Thoracic aorta (tissue), 2 donors: ENCODE results near the gene ECSCR. TPM values are rescaled to one million over a fixed set of nuclear protein-coding genes. Genes with fewer than 3 reads are reported as not detected.
"Not testable (repeated sequence)": the region's sequence is repeated elsewhere in the genome, so short reads cannot be mapped to it uniquely, and the experiment has no call there.

ENCODE experiments used
- ATAC-seq: fragments of 150-250 bp; one replicate; pipeline ENCODE4 v1.8.0; 2017; ENCODE audit warnings: low read depth; ENCODE audit not compliant: insufficient number of reproducible peaks, low FRiP score
- DNase-seq: peaks from one replicate; pipeline ENCODE4 v3.0.0-alpha.2; 2020; ENCODE audit warnings: low spot score
- H3K27ac ChIP-seq, 2 donors: fragments of 200-600 bp; sonication (generic); 1 replicate in 1 of 2; 2 replicates in 1 of 2; pipeline ENCODE4 v1.5.1; 2016; ENCODE audit warnings: mild to moderate bottlenecking in 2 of 2, moderate library complexity in 2 of 2
- H3K27me3 ChIP-seq: fragments of 200-600 bp; sonication (generic); replicated peaks from 2 replicates; pipeline ENCODE4 v1.6.0; 2016; ENCODE audit warnings: mild to moderate bottlenecking; ENCODE audit not compliant: insufficient read depth
- H3K36me3 ChIP-seq: fragments of 200-600 bp; sonication (generic); one replicate; pipeline ENCODE4 v1.5.1; 2016
- H3K4me1 ChIP-seq, 2 donors: fragments of 200-600 bp; sonication (generic); 1 replicate in 1 of 2; 2 replicates in 1 of 2; pipeline versions ENCODE4 v1.5.1 to v1.6.0; 2016; ENCODE audit warnings: low read depth in 2 of 2, mild to moderate bottlenecking in 1 of 2; ENCODE audit not compliant: control insufficient read depth in 1 of 2
- H3K4me3 ChIP-seq: fragments of 200-600 bp; sonication (generic); 2 replicates; pipeline ENCODE4 v1.5.1; 2016; ENCODE audit warnings: mild to moderate bottlenecking
- H3K9me3 ChIP-seq: fragments of 200-600 bp; sonication (generic); 2 replicates; pipeline ENCODE4 v1.5.1; 2016
- total RNA-seq, 2 donors: library from RNA; depleted of rRNA; stranded (reverse); fragments of >200 nt; gene quantifications; one replicate each; pipeline versions ENCODE4 v1.1.0 to v1.2.3, GENCODE V29; 2016
- TF ChIP-seq, protein P1 (sequence below): fragments of 200-600 bp; sonication (generic); IDR thresholded peaks from one replicate; pipeline ENCODE4 v1.5.1; 2019; ENCODE audit warnings: antibody characterized with exemption

ECSCR gene
- total RNA-seq, 2 donors from 2014 or later, result 27.1 to 35.6 TPM

- TF ChIP-seq, protein P1, sequence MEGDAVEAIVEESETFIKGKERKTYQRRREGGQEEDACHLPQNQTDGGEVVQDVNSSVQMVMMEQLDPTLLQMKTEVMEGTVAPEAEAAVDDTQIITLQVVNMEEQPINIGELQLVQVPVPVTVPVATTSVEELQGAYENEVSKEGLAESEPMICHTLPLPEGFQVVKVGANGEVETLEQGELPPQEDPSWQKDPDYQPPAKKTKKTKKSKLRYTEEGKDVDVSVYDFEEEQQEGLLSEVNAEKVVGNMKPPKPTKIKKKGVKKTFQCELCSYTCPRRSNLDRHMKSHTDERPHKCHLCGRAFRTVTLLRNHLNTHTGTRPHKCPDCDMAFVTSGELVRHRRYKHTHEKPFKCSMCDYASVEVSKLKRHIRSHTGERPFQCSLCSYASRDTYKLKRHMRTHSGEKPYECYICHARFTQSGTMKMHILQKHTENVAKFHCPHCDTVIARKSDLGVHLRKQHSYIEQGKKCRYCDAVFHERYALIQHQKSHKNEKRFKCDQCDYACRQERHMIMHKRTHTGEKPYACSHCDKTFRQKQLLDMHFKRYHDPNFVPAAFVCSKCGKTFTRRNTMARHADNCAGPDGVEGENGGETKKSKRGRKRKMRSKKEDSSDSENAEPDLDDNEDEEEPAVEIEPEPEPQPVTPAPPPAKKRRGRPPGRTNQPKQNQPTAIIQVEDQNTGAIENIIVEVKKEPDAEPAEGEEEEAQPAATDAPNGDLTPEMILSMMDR, result no peak
- peaks cover 14% of the 10 kb centered on the region for H3K36me3 ChIP-seq
- peak; percentile 85 for ATAC-seq
- peak within 1 kb of the TSS; percentile 94 to 100 for H3K27ac ChIP-seq
- peak within 1 kb of the TSS; percentile 87 for H3K4me3 ChIP-seq
- H3K27me3 ChIP-seq, result no peaks in the 10 kb centered on the region
- peak; percentile 64 for DNase-seq
- H3K4me1 ChIP-seq, result peaks cover 24 to 46% of the 10 kb centered on the region in 2 donors
- H3K9me3 ChIP-seq, result no peaks in the 10 kb centered on the region
Measured at GRCh38 chr5:139482050-139482889, 19.7 kb upstream of the ECSCR start, which contains the start of gene STING1. STING1 (minus strand) TSS chr5:139482758; CDS start chr5:139481704, 1,054 bp downstream.

- ATAC-seq, result no peak
- peak overlapping the region; percentile 87 for H3K4me3 ChIP-seq
- peak overlapping the region; percentile 94 to 100 for H3K27ac ChIP-seq
- DNase-seq, result no peak
- no peaks in the 10 kb centered on the region for H3K9me3 ChIP-seq
- H3K4me1 ChIP-seq, result peaks cover 24 to 46% of the 10 kb centered on the region in 2 donors
- H3K27me3 ChIP-seq, result no peaks in the 10 kb centered on the region
- TF ChIP-seq, protein P1, result peak; percentile 31
- H3K36me3 ChIP-seq, result peaks cover 20% of the 10 kb centered on the region
Measured at GRCh38 chr5:139481580-139482049, 19.1 kb upstream of the ECSCR start.

GRCh38 chr5:139481122-139481533 lies 18.6 kb upstream of the ECSCR start:
- Histone ChIP-seq H3K27me3 (no peaks in the 10 kb centered on the region), H3K4me3 (peak overlapping the region; percentile 87), H3K9me3 (no peaks in the 10 kb centered on the region), H3K4me1 (peaks cover 24 to 46% of the 10 kb centered on the region in 2 donors), H3K36me3 (peaks cover 24% of the 10 kb centered on the region), H3K27ac (peak overlapping the region; percentile 94 to 100)
- no peak for ATAC-seq
- TF ChIP-seq, protein P1, result no peak
- no peak for DNase-seq

- H3K4me1 ChIP-seq, result peaks cover 22 to 42% of the 10 kb centered on the region in 2 donors
- not testable (repeated sequence) for ATAC-seq
Measured at GRCh38 chr5:139479729-139480128, 17.2 kb upstream of the ECSCR start.

DNA sequence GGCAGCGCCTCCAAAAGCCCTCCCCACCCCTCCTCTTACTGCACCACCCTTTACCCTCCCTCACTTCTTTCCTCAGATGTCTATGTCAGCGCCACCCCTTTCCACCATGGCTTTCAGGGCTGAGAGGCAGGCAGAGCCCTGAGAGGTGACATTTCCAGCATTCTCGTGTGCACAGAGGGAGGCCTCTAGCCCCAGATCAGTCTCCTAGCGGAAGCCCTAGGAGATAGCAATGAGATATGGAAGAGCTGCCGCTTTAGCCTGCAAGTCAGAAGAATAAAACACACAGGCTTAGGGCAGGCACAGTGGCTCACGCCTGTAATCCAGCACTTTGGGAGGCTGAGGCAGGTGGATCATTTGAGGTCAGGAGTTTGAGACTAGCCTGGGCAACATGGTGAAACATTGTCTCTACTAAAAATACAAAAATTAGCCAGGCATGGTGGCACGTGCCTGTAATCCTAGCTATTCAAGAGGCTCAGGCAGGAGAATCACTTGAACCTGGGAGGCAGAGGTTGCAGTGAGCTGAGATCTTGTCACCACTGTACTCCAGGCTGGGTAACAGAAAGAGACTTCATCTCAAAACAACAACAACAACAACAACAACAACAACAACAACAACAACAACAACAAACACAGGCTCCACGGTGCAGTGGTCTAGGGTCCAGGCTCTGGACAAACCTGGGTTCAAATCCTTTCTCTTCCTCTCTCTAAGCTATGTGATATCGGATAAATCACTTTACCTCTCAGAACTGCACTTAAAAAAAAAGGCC lies 16.3 kb upstream of the ECSCR start:
- Histone ChIP-seq H3K27ac (peak overlapping the region; percentile 7 to 38), H3K4me1 (peaks cover 20 to 39% of the 10 kb centered on the region in 2 donors), H3K36me3 (peaks cover 34% of the 10 kb centered on the region)
- not testable (repeated sequence) for H3K27me3 ChIP-seq, H3K4me3 ChIP-seq, ATAC-seq, DNase-seq, H3K9me3 ChIP-seq

More at GRCh38 chr5:139479729-139480128, 17.2 kb upstream of the ECSCR start:
- not testable (repeated sequence) for H3K4me3 ChIP-seq, H3K27me3 ChIP-seq, H3K9me3 ChIP-seq, DNase-seq
- Histone ChIP-seq H3K36me3 (peaks cover 34% of the 10 kb centered on the region), H3K27ac (peak overlapping the region in 1 of 2 donors; percentile 7)
